H9 (cell line): ENCODE data around the gene CCDC148. TPM values are rescaled to one million over a fixed set of nuclear protein-coding genes. Genes with fewer than 3 reads are reported as not detected.

Source experiments
- DNase-seq: peaks from one replicate; pipeline ENCODE4 v3.0.0-alpha.2; 2017
- H2AFZ ChIP-seq: one replicate; pipeline ENCODE4 v1.6.1; 2013; ENCODE audit warnings: mild to moderate bottlenecking, low read length, control low read depth, moderate library complexity
- H2AK5ac ChIP-seq: 2 replicates; pipeline ENCODE4 v1.6.1; 2013; ENCODE audit warnings: low read length, control low read depth, mixed read lengths; ENCODE audit not compliant: insufficient read length
- H2BK120ac ChIP-seq: one replicate; pipeline ENCODE4 v1.6.1; 2013; ENCODE audit warnings: low read depth, mild to moderate bottlenecking, low read length, control low read depth, inconsistent platforms; ENCODE audit not compliant: poor library complexity, severe bottlenecking
- H2BK12ac ChIP-seq: 2 replicates; pipeline ENCODE4 v1.6.1; 2013; ENCODE audit warnings: low read length, control low read depth, mixed read lengths, low read depth; ENCODE audit not compliant: insufficient read length
- H2BK15ac ChIP-seq: 2 replicates; pipeline ENCODE4 v1.6.1; 2013; ENCODE audit warnings: low read depth, low read length, control low read depth
- H2BK20ac ChIP-seq: one replicate; pipeline ENCODE4 v1.6.1; 2013; ENCODE audit warnings: low read depth, mild to moderate bottlenecking, low read length, control low read depth, inconsistent platforms; ENCODE audit not compliant: poor library complexity, severe bottlenecking
- H2BK5ac ChIP-seq: 2 replicates; pipeline ENCODE4 v1.6.1; 2013; ENCODE audit warnings: low read length, control low read depth, mixed read lengths; ENCODE audit not compliant: insufficient read length
- H3K14ac ChIP-seq: 2 replicates; pipeline ENCODE4 v1.6.1; 2013; ENCODE audit warnings: low read length, control low read depth; ENCODE audit not compliant: insufficient read depth
- H3K18ac ChIP-seq: 2 replicates; pipeline ENCODE4 v1.6.1; 2013; ENCODE audit warnings: low read depth, mild to moderate bottlenecking, mixed read lengths, low read length, control low read depth; ENCODE audit not compliant: insufficient read length
- H3K23ac ChIP-seq: 2 replicates; pipeline ENCODE4 v1.6.1; 2013; ENCODE audit warnings: low read length, control low read depth, mixed read lengths, low read depth; ENCODE audit not compliant: insufficient read length
- H3K23me2 ChIP-seq: 2 replicates; pipeline ENCODE4 v1.6.1; 2013; ENCODE audit warnings: low read depth, mild to moderate bottlenecking, mixed read lengths, low read length, control low read depth; ENCODE audit not compliant: insufficient read length, poor library complexity, severe bottlenecking
- H3K27ac ChIP-seq: 2 replicates; pipeline ENCODE4 v1.5.1; 2013; ENCODE audit warnings: low read length, control low read depth, mixed read lengths, low read depth; ENCODE audit not compliant: insufficient read length
- H3K27me3 ChIP-seq: 2 replicates; pipeline ENCODE4 v1.6.1; 2013; ENCODE audit warnings: low read length, control low read depth, inconsistent platforms; ENCODE audit not compliant: insufficient read depth
- H3K4ac ChIP-seq: 2 replicates; pipeline ENCODE4 v1.6.1; 2013; ENCODE audit warnings: low read depth, mild to moderate bottlenecking, control low read depth, inconsistent platforms, low read length, moderate library complexity
- H3K4me1 ChIP-seq: 2 replicates; pipeline ENCODE4 v1.6.1; 2013; ENCODE audit warnings: low read length, control low read depth, inconsistent platforms; ENCODE audit not compliant: insufficient read depth
- H3K4me2 ChIP-seq: 2 replicates; pipeline ENCODE4 v1.6.1; 2013; ENCODE audit warnings: low read length, control low read depth, mixed read lengths; ENCODE audit not compliant: insufficient read length, insufficient read depth
- H3K56ac ChIP-seq: 2 replicates; pipeline ENCODE4 v1.6.1; 2013; ENCODE audit warnings: low read depth, mild to moderate bottlenecking, mixed read lengths, low read length, control low read depth; ENCODE audit not compliant: insufficient read length
- H3K79me1 ChIP-seq: 2 replicates; pipeline ENCODE4 v1.6.1; 2013; ENCODE audit warnings: low read depth, mild to moderate bottlenecking, moderate library complexity, low read length, control low read depth, inconsistent platforms; ENCODE audit not compliant: insufficient read depth, poor library complexity, severe bottlenecking
- H3K79me2 ChIP-seq: 2 replicates; pipeline ENCODE4 v1.6.1; 2013; ENCODE audit warnings: low read length, control low read depth, inconsistent platforms; ENCODE audit not compliant: insufficient read depth
- H3K9ac ChIP-seq: 2 replicates; pipeline ENCODE4 v1.6.1; 2013; ENCODE audit warnings: low read length, control low read depth, mixed read lengths; ENCODE audit not compliant: insufficient read length; ENCODE audit errors: extremely low read depth
- H3K9me3 ChIP-seq: one replicate; pipeline ENCODE4 v1.6.1; 2013; ENCODE audit warnings: low read depth, low read length, inconsistent platforms; ENCODE audit not compliant: control insufficient read depth
- H3T11ph ChIP-seq: one replicate; pipeline ENCODE4 v1.6.1; 2013; ENCODE audit warnings: mild to moderate bottlenecking, low read length, control low read depth, inconsistent platforms
- H4K20me1 ChIP-seq: one replicate; pipeline ENCODE4 v1.6.1; 2013; ENCODE audit not compliant: control insufficient read depth, insufficient read length, insufficient read depth
- H4K5ac ChIP-seq: 2 replicates; pipeline ENCODE4 v1.6.1; 2013; ENCODE audit warnings: low read depth, mild to moderate bottlenecking, mixed read lengths, low read length, control low read depth; ENCODE audit not compliant: insufficient read length
- H4K8ac ChIP-seq: replicated peaks from 2 replicates; pipeline ENCODE4 v1.6.1; 2013; ENCODE audit warnings: low read length, control low read depth, mixed read lengths, low read depth; ENCODE audit not compliant: insufficient read length
- H4K91ac ChIP-seq: 2 replicates; pipeline ENCODE4 v1.6.1; 2013; ENCODE audit warnings: low read depth, mild to moderate bottlenecking, moderate library complexity, mixed read lengths, low read length, control low read depth; ENCODE audit not compliant: insufficient read length
- H3K27ac Mint-ChIP-seq, 3 experiments: 2 replicates in 2 of 3; 3 replicates in 1 of 3; pipeline ENCODE4 v1.8.0; 2020 to 2021; ENCODE audit warnings: mixed read lengths in 3 of 3, mild to moderate bottlenecking in 1 of 3, moderate library complexity in 1 of 3
- H3K27me3 Mint-ChIP-seq: 2 replicates; pipeline ENCODE4 v1.8.0; 2021; ENCODE audit warnings: low read depth, mild to moderate bottlenecking, moderate library complexity, mixed read lengths
- H3K36me3 Mint-ChIP-seq, 3 experiments: 2 replicates in 2 of 3; 3 replicates in 1 of 3; pipeline ENCODE4 v1.8.0; 2020 to 2021; ENCODE audit warnings: low read depth in 3 of 3, mixed read lengths in 3 of 3; ENCODE audit not compliant: insufficient read depth in 1 of 3
- H3K4me1 Mint-ChIP-seq, 2 experiments: 2 replicates each; pipeline ENCODE4 v1.8.0; 2020; ENCODE audit warnings: mixed read lengths in 2 of 2
- H3K4me3 Mint-ChIP-seq, 2 experiments: 2 replicates in 1 of 2; 3 replicates in 1 of 2; pipeline ENCODE4 v1.8.0; 2020 to 2021; ENCODE audit warnings: mild to moderate bottlenecking in 2 of 2, mixed read lengths in 2 of 2, moderate library complexity in 1 of 2
- H3K9me3 Mint-ChIP-seq, 2 experiments: 2 replicates in 1 of 2; 3 replicates in 1 of 2; pipeline ENCODE4 v1.8.0; 2020; ENCODE audit warnings: mild to moderate bottlenecking in 2 of 2, mixed read lengths in 2 of 2, moderate library complexity in 1 of 2
- WGBS: extraction: QIAGEN DNeasy Blood & Tissue Kit; methylation state at CpG from one replicate; pipeline ENCODE4 v1.1.7; 2013; ENCODE audit warnings: missing lambda C conversion rate, low lambda C conversion rate, mixed read lengths; ENCODE audit not compliant: insufficient read length; ENCODE audit errors: extremely low coverage; 5-methylcytosine and 5-hydroxymethylcytosine counted together
- total RNA-seq: library from RNA; stranded (reverse); gene quantifications from 2 replicates; pipeline ENCODE4 v1.2.1, GENCODE V29; 2021
- TF ChIP-seq, protein P1 (sequence below): fragments of 200-600 bp; sonication (generic); conservative IDR thresholded peaks from 3 replicates; pipeline ENCODE4 v1.8.0; 2021; ENCODE audit warnings: antibody characterized with exemption, mild to moderate bottlenecking

Gene CCDC148
- total RNA-seq, 1 experiment from 2014 or later = 1.5 TPM

DNA sequence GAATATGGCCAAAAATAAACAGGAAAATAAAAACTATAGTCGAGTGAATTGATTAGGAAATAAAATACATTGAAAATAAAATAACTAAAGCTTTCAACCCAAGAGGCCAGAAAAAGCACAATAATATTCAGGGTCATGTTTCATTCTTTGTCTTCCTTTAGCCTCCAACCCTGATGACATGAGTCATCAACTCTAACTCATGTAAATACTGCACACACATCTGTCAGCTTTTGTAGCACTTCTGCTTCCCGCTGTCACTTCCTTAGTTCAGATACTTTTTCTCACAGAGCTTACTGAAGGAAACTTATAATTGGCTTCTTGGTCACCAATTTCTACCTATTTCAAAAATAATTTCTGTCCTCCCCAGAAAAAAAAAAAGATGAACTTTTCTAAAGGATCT, 242.1 kb downstream of the CCDC148 start:
- Histone ChIP-seq H3K4me1 (peaks cover 3% of the 10 kb centered on the region; the same call in 1 of the 2 replicates), H3K79me2 (no peaks in the 10 kb centered on the region), H2BK120ac (no peak overlapping the region), H3T11ph (no peak overlapping the region), H4K5ac (no peak overlapping the region), H3K27me3 (no peaks in the 10 kb centered on the region), H3K9ac (no peak overlapping the region), H3K9me3 (no peaks in the 10 kb centered on the region), H2AK5ac (no peak overlapping the region), H3K23me2 (no peaks in the 10 kb centered on the region), H3K4ac (no peak overlapping the region), H4K8ac (no peak overlapping the region), H3K14ac (no peak overlapping the region), H3K23ac (no peak overlapping the region), H3K4me2 (no peak overlapping the region), H4K91ac (no peak overlapping the region), H3K18ac (no peak overlapping the region), H2BK12ac (no peak overlapping the region), H2BK15ac (no peak overlapping the region), H4K20me1 (no peaks in the 10 kb centered on the region), H3K27ac (no peak overlapping the region), H2AFZ (no peak overlapping the region), H2BK20ac (no peak overlapping the region), H3K56ac (no peak overlapping the region), H2BK5ac (no peak overlapping the region), H3K79me1 (no peaks in the 10 kb centered on the region)
- Mint-ChIP-seq H3K27ac (no peak overlapping the region), H3K9me3 (no peaks in the 10 kb centered on the region), H3K27me3 (no peaks in the 10 kb centered on the region), H3K36me3 (no peaks in the 10 kb centered on the region; a peak in 1 of 7 replicates), H3K4me3 (no peak overlapping the region), H3K4me1 (peaks cover 12 to 13% of the 10 kb centered on the region in 2 experiments)
- no peak for DNase-seq
- TF ChIP-seq, protein P1, sequence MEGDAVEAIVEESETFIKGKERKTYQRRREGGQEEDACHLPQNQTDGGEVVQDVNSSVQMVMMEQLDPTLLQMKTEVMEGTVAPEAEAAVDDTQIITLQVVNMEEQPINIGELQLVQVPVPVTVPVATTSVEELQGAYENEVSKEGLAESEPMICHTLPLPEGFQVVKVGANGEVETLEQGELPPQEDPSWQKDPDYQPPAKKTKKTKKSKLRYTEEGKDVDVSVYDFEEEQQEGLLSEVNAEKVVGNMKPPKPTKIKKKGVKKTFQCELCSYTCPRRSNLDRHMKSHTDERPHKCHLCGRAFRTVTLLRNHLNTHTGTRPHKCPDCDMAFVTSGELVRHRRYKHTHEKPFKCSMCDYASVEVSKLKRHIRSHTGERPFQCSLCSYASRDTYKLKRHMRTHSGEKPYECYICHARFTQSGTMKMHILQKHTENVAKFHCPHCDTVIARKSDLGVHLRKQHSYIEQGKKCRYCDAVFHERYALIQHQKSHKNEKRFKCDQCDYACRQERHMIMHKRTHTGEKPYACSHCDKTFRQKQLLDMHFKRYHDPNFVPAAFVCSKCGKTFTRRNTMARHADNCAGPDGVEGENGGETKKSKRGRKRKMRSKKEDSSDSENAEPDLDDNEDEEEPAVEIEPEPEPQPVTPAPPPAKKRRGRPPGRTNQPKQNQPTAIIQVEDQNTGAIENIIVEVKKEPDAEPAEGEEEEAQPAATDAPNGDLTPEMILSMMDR = no peak
- WGBS = no CpG with 5 or more reads among the region's 2 CpGs
